ENCODE results near the gene CASR.

- TF ChIP-seq CTCF (conservative IDR thresholded peaks at IDR 0.05; ENCODE audit: low read depth, low read length), result no peak
- no peak for TF ChIP-seq POLR2A (IDR thresholded peaks at IDR 0.05; ENCODE audit: low read depth, low read length)
- TF ChIP-seq RAD21 (IDR thresholded peaks at IDR 0.05; ENCODE audit: low read length), result no peak
- TF ChIP-seq USF2 (IDR thresholded peaks at IDR 0.05; ENCODE audit: low read depth, low read length), result no peak
- no peak for TF ChIP-seq RFX5 (IDR thresholded peaks at IDR 0.05; ENCODE audit: low read depth, low read length)
- TF ChIP-seq CEBPB (IDR thresholded peaks at IDR 0.05; ENCODE audit: low read depth, low read length), result no peak
- no peak for TF ChIP-seq MAFK (IDR thresholded peaks at IDR 0.05; ENCODE audit: low read depth, low read length)
- TF ChIP-seq NFE2L2 (IDR thresholded peaks at IDR 0.05; ENCODE audit: low read depth, low read length), result no peak
- TF ChIP-seq MXI1 (IDR thresholded peaks at IDR 0.05; ENCODE audit: borderline replicate concordance, low read depth, low read length), result no peak
- no peak for TF ChIP-seq FOS (IDR thresholded peaks at IDR 0.05; ENCODE audit: low read depth, low read length)
Measured at GRCh38 chr3:122189357-122189756, 5.9 kb downstream of the CASR start.

All from IMR-90 (cell line).